CD8-positive, alpha-beta memory T cell (primary cell): ENCODE data around the gene ETV6. TPM values are rescaled to one million over a fixed set of nuclear protein-coding genes. Genes with fewer than 3 reads are reported as not detected.

Experiments
- CTCF ChIA-PET: fragments of 350-600 bp; sonication (Branson Sonifier 250); formaldehyde crosslinking; loops from one replicate; lab custom pipeline; 2021; ENCODE audit warnings: antibody characterized with exemption; lab: Charles Lee
- POLR2A ChIA-PET: fragments of 350-600 bp; sonication (Branson Sonifier 250); formaldehyde crosslinking; loops from one replicate; lab custom pipeline; 2021; ENCODE audit warnings: antibody characterized with exemption; lab: Charles Lee
- DNase-seq, 5 donors: peaks; one replicate each; pipeline versions ENCODE4 v3.0.0 to v3.0.0-alpha.2; 2020 to 2022; ENCODE audit warnings: mixed read lengths in 1 of 5
- H3K27ac ChIP-seq: one replicate; pipeline ENCODE4 v1.7.0; 2013; ENCODE audit warnings: low read depth, mild to moderate bottlenecking, low read length, moderate library complexity
- H3K27me3 ChIP-seq: 2 replicates; pipeline ENCODE4 v1.7.0; 2013; ENCODE audit warnings: low read length, mild to moderate bottlenecking; ENCODE audit not compliant: insufficient read depth, poor library complexity, severe bottlenecking
- H3K36me3 ChIP-seq: 2 replicates; pipeline ENCODE4 v1.7.0; 2013; ENCODE audit warnings: mild to moderate bottlenecking, low read length, moderate library complexity; ENCODE audit not compliant: insufficient read depth
- H3K4me1 ChIP-seq: 2 replicates; pipeline ENCODE4 v1.7.0; 2013; ENCODE audit warnings: mild to moderate bottlenecking, low read length, moderate library complexity; ENCODE audit not compliant: insufficient read depth
- H3K4me3 ChIP-seq: 2 replicates; pipeline ENCODE4 v1.7.0; 2013; ENCODE audit warnings: mild to moderate bottlenecking, low read length
- H3K9me3 ChIP-seq: 2 replicates; pipeline ENCODE4 v1.7.0; 2013; ENCODE audit warnings: mild to moderate bottlenecking, low read length
- H3K27ac Mint-ChIP-seq, 8 donors: one replicate each; pipeline ENCODE4 v1.8.0; 2020 to 2021; ENCODE audit warnings: mixed read lengths in 8 of 8, mild to moderate bottlenecking in 6 of 8, inconsistent platforms in 3 of 8, moderate library complexity in 3 of 8
- H3K27me3 Mint-ChIP-seq, 2 donors: one replicate each; pipeline ENCODE4 v1.8.0; 2020 to 2021; ENCODE audit warnings: mixed read lengths in 2 of 2, mild to moderate bottlenecking in 1 of 2, moderate library complexity in 1 of 2
- H3K36me3 Mint-ChIP-seq, 3 donors: one replicate each; pipeline ENCODE4 v1.8.0; 2020 to 2021; ENCODE audit warnings: mixed read lengths in 3 of 3, inconsistent platforms in 1 of 3, mild to moderate bottlenecking in 1 of 3
- H3K4me1 Mint-ChIP-seq, 3 donors: one replicate each; pipeline ENCODE4 v1.8.0; 2020 to 2021; ENCODE audit warnings: mixed read lengths in 3 of 3, inconsistent platforms in 1 of 3, mild to moderate bottlenecking in 1 of 3
- H3K4me3 Mint-ChIP-seq, 7 donors: one replicate each; pipeline ENCODE4 v1.8.0; 2020 to 2021; ENCODE audit warnings: mixed read lengths in 7 of 7, mild to moderate bottlenecking in 6 of 7, moderate library complexity in 4 of 7, inconsistent platforms in 2 of 7
- H3K9me3 Mint-ChIP-seq, 5 donors: one replicate each; pipeline ENCODE4 v1.8.0; 2020 to 2022; ENCODE audit warnings: mixed read lengths in 5 of 5, mild to moderate bottlenecking in 3 of 5, moderate library complexity in 2 of 5, inconsistent platforms in 1 of 5
- polyA plus RNA-seq: library from polyadenylated mRNA; unstranded; fragments of 300-500 nt; fragmentation: Illumina TruSeq; gene quantifications from one replicate; pipeline ENCODE4 v1.2.3, GENCODE V29; 2021
- total RNA-seq, 2 experiments: library from RNA; stranded (reverse); gene quantifications; one replicate each; pipeline ENCODE4 v1.2.3, GENCODE V29; 2021

Gene ETV6
- total and polyA plus RNA-seq, 3 experiments from 2014 or later = 6.0 to 51.5 (median 49.3) TPM

- H3K9me3 Mint-ChIP-seq = no peaks in the 10 kb centered on the region
- H3K4me1 Mint-ChIP-seq = peaks cover 12 to 13% (median 12%) of the 10 kb centered on the region in 3 donors
- H3K27ac ChIP-seq = no peak overlapping the region
- peak overlapping the region in 3 of 8 donors; percentile 57 to 81 (median 65) for H3K27ac Mint-ChIP-seq
- H3K9me3 ChIP-seq = no peaks in the 10 kb centered on the region
- H3K27me3 ChIP-seq = no peaks in the 10 kb centered on the region
- peaks cover 0 to 13% (median 9%) of the 10 kb centered on the region in 3 donors for H3K36me3 Mint-ChIP-seq
- no peaks in the 10 kb centered on the region for H3K27me3 Mint-ChIP-seq
- H3K4me1 ChIP-seq = peaks cover 10% of the 10 kb centered on the region
- no peak overlapping the region for H3K4me3 Mint-ChIP-seq
- H3K4me3 ChIP-seq = no peak overlapping the region
- H3K36me3 ChIP-seq = no peaks in the 10 kb centered on the region
- ChIA-PET CTCF (no interaction called here), POLR2A (no interaction called here)
- DNase-seq = no peak
Observed at GRCh38 chr12:11821386-11822080, 172.1 kb downstream of the ETV6 start.

- H3K36me3 ChIP-seq = no peaks in the 10 kb centered on the region
- H3K4me1 ChIP-seq = peaks cover 10% of the 10 kb centered on the region
- ChIA-PET POLR2A (no interaction called here), CTCF (no interaction called here)
- H3K27me3 ChIP-seq = no peaks in the 10 kb centered on the region
- DNase-seq = peak in 2 of 5 donors; percentile 3 to 49
- Mint-ChIP-seq H3K4me1 (peaks cover 12 to 13% (median 13%) of the 10 kb centered on the region in 3 donors), H3K27me3 (no peaks in the 10 kb centered on the region), H3K36me3 (peaks cover 0 to 18% (median 9%) of the 10 kb centered on the region in 3 donors), H3K9me3 (no peaks in the 10 kb centered on the region), H3K4me3 (peak overlapping the region in 2 of 7 donors; percentile 3 to 8), H3K27ac (peak overlapping the region in 6 of 8 donors; percentile 10 to 81 (median 50))
- H3K27ac ChIP-seq = no peak overlapping the region
- H3K4me3 ChIP-seq = no peak overlapping the region
- H3K9me3 ChIP-seq = no peaks in the 10 kb centered on the region
Observed at GRCh38 chr12:11822081-11822834, 172.8 kb downstream of the ETV6 start.

- H3K27ac Mint-ChIP-seq = no peak overlapping the region
- H3K4me3 Mint-ChIP-seq = no peak overlapping the region
Observed at GRCh38 chr12:11823043-11823442, 173.6 kb downstream of the ETV6 start.

GRCh38 chr12:11823593-11823992 lies 174.1 kb downstream of the ETV6 start:
- H3K4me1 ChIP-seq = peaks cover 10% of the 10 kb centered on the region
- no peaks in the 10 kb centered on the region for H3K27me3 Mint-ChIP-seq
- H3K36me3 ChIP-seq = no peaks in the 10 kb centered on the region
- H3K9me3 ChIP-seq = no peaks in the 10 kb centered on the region
- no peak for DNase-seq
- H3K4me3 Mint-ChIP-seq = no peak overlapping the region
- no peak overlapping the region for H3K27ac ChIP-seq
- peaks cover 0 to 16% (median 9%) of the 10 kb centered on the region in 3 donors for H3K36me3 Mint-ChIP-seq
- peak overlapping the region in 2 of 8 donors; percentile 39 to 54 for H3K27ac Mint-ChIP-seq
- no peaks in the 10 kb centered on the region for H3K9me3 Mint-ChIP-seq
- ChIA-PET CTCF (no interaction called here), POLR2A (no interaction called here)
- no peak overlapping the region for H3K4me3 ChIP-seq
- H3K27me3 ChIP-seq = no peaks in the 10 kb centered on the region
- peaks cover 5 to 13% (median 12%) of the 10 kb centered on the region in 3 donors for H3K4me1 Mint-ChIP-seq

More at GRCh38 chr12:11823043-11823442, 173.6 kb downstream of the ETV6 start:
- ChIA-PET POLR2A (no interaction called here), CTCF (no interaction called here)
- Histone ChIP-seq H3K36me3 (no peaks in the 10 kb centered on the region), H3K27ac (no peak overlapping the region), H3K4me1 (peaks cover 10% of the 10 kb centered on the region), H3K9me3 (no peaks in the 10 kb centered on the region), H3K27me3 (no peaks in the 10 kb centered on the region), H3K4me3 (no peak overlapping the region)
- Mint-ChIP-seq H3K9me3 (no peaks in the 10 kb centered on the region), H3K36me3 (peaks cover 0 to 16% (median 9%) of the 10 kb centered on the region in 3 donors), H3K27me3 (no peaks in the 10 kb centered on the region), H3K4me1 (peaks cover 5 to 13% (median 12%) of the 10 kb centered on the region in 3 donors)
- DNase-seq = no peak

GRCh38 chr12:11824069-11824468 lies 174.6 kb downstream of the ETV6 start:
- CTCF ChIA-PET = no interaction called here
- H3K27ac ChIP-seq = no peak overlapping the region

GRCh38 chr12:11824736-11825135 lies 175.3 kb downstream of the ETV6 start:
- no peaks in the 10 kb centered on the region for H3K36me3 ChIP-seq
- no peaks in the 10 kb centered on the region for H3K27me3 Mint-ChIP-seq
- H3K9me3 ChIP-seq = no peaks in the 10 kb centered on the region
- DNase-seq = no peak
- H3K27ac Mint-ChIP-seq = peak overlapping the region in 3 of 8 donors; percentile 19 to 35 (median 30)
- ChIA-PET CTCF (interaction anchor here (1.4 kb wide), 1 partner anchor 8 kb away, joined by 3 read pairs; no protein-coding TSS in a partner anchor), POLR2A (interaction anchor here (0.5 kb wide), 1 partner anchor 34 kb away, joined by 7 read pairs; no protein-coding TSS in a partner anchor)
- H3K4me1 ChIP-seq = peaks cover 10% of the 10 kb centered on the region
- no peak overlapping the region for H3K4me3 ChIP-seq
- no peaks in the 10 kb centered on the region for H3K9me3 Mint-ChIP-seq
- H3K27me3 ChIP-seq = no peaks in the 10 kb centered on the region
- H3K36me3 Mint-ChIP-seq = peaks cover 0 to 16% (median 9%) of the 10 kb centered on the region in 3 donors
- H3K4me1 Mint-ChIP-seq = peaks cover 5 to 13% (median 12%) of the 10 kb centered on the region in 3 donors
- H3K4me3 Mint-ChIP-seq = no peak overlapping the region
- no peak overlapping the region for H3K27ac ChIP-seq

More at GRCh38 chr12:11824069-11824468, 174.6 kb downstream of the ETV6 start:
- peak overlapping the region in 1 of 7 donors; percentile 10 for H3K4me3 Mint-ChIP-seq
- POLR2A ChIA-PET = interaction anchor here (0.5 kb wide), 1 partner anchor 34 kb away, joined by 7 read pairs; no protein-coding TSS in a partner anchor
- no peak for DNase-seq
- H3K27me3 Mint-ChIP-seq = no peaks in the 10 kb centered on the region
- no peaks in the 10 kb centered on the region for H3K9me3 ChIP-seq
- H3K36me3 ChIP-seq = no peaks in the 10 kb centered on the region
- H3K4me1 Mint-ChIP-seq = peaks cover 5 to 13% (median 12%) of the 10 kb centered on the region in 3 donors
- H3K27me3 ChIP-seq = no peaks in the 10 kb centered on the region
- peaks cover 0 to 16% (median 9%) of the 10 kb centered on the region in 3 donors for H3K36me3 Mint-ChIP-seq
- H3K4me1 ChIP-seq = peaks cover 10% of the 10 kb centered on the region
- no peak overlapping the region for H3K4me3 ChIP-seq
- no peaks in the 10 kb centered on the region for H3K9me3 Mint-ChIP-seq
- H3K27ac Mint-ChIP-seq = peak overlapping the region in 2 of 8 donors; percentile 26 to 30

GRCh38 chr12:11825278-11825677 lies 175.8 kb downstream of the ETV6 start:
- H3K9me3 ChIP-seq = no peaks in the 10 kb centered on the region
- H3K4me1 ChIP-seq = peaks cover 10% of the 10 kb centered on the region
- no peaks in the 10 kb centered on the region for H3K27me3 Mint-ChIP-seq
- H3K4me3 ChIP-seq = no peak overlapping the region
- no peaks in the 10 kb centered on the region for H3K9me3 Mint-ChIP-seq
- ChIA-PET POLR2A (no interaction called here), CTCF (interaction anchor here (0.7 to 1.4 kb wide), 2 partner anchors 9 to 175 kb away, joined by 3 read pairs; no protein-coding TSS in a partner anchor)
- peak overlapping the region in 5 of 8 donors; percentile 5 to 93 (median 35) for H3K27ac Mint-ChIP-seq
- no peak overlapping the region for H3K4me3 Mint-ChIP-seq
- H3K27me3 ChIP-seq = no peaks in the 10 kb centered on the region
- no peaks in the 10 kb centered on the region for H3K36me3 ChIP-seq
- H3K4me1 Mint-ChIP-seq = peaks cover 5 to 13% (median 12%) of the 10 kb centered on the region in 3 donors
- no peak for DNase-seq
- H3K27ac ChIP-seq = no peak overlapping the region
- H3K36me3 Mint-ChIP-seq = peaks cover 0 to 16% (median 9%) of the 10 kb centered on the region in 3 donors
